PC-9 (cell line): ENCODE measurements around the gene SSC5D. TPM values are rescaled to one million over a fixed set of nuclear protein-coding genes. Genes with fewer than 3 reads are reported as not detected.

ENCODE experiments used
- BruUV-seq: library from RNA; stranded (reverse); fragments of 400-500 nt; replicated peaks from 2 replicates; lab custom pipeline; 2021; lab: Mats Ljungman, UMichigan
- CTCF ChIA-PET: fragments of 300-600 bp; sonication (Branson Sonifier 250); formaldehyde crosslinking; loops from one replicate; lab custom pipeline; 2022; ENCODE audit warnings: antibody characterized with exemption; lab: Charles Lee
- POLR2A ChIA-PET: fragments of 300-600 bp; sonication (Branson Sonifier 250); formaldehyde crosslinking; loops from one replicate; lab custom pipeline; 2022; ENCODE audit warnings: antibody characterized with exemption; ENCODE audit not compliant: unreplicated experiment; lab: Charles Lee
- DNase-seq, 2 experiments: peaks; one replicate each; pipeline versions ENCODE4 v3.0.0 to v3.0.0-alpha.2; 2015 to 2022; ENCODE audit warnings: mixed read lengths in 1 of 2
- H2AFZ ChIP-seq: fragments of 200-600 bp; sonication (generic); 2 replicates; pipeline ENCODE4 v1.8.1; 2017; ENCODE audit warnings: antibody characterized with exemption
- H3F3A ChIP-seq: fragments of 200-600 bp; sonication (generic); 2 replicates; pipeline ENCODE4 v1.8.1; 2017; ENCODE audit warnings: antibody characterized with exemption, mild to moderate bottlenecking, low read depth; ENCODE audit not compliant: insufficient read depth
- H3K27ac ChIP-seq: fragments of 200-600 bp; sonication (generic); 2 replicates; pipeline ENCODE4 v1.6.1; 2016; ENCODE audit warnings: mixed run types
- H3K27me3 ChIP-seq: fragments of 200-600 bp; sonication (generic); 2 replicates; pipeline ENCODE4 v1.6.1; 2016; ENCODE audit warnings: low read depth, mixed run types; ENCODE audit not compliant: insufficient read depth
- H3K36me3 ChIP-seq: fragments of 200-600 bp; sonication (generic); 2 replicates; pipeline ENCODE4 v1.6.1; 2016; ENCODE audit warnings: low read depth, mixed run types
- H3K4me1 ChIP-seq: fragments of 200-600 bp; sonication (generic); replicated peaks from 2 replicates; pipeline ENCODE4 v1.6.1; 2016; ENCODE audit warnings: mixed run types; ENCODE audit not compliant: insufficient read depth
- H3K4me2 ChIP-seq: fragments of 200-600 bp; sonication (generic); 2 replicates; pipeline ENCODE4 v1.6.1; 2017; ENCODE audit warnings: mixed run types
- H3K4me3 ChIP-seq: fragments of 200-600 bp; sonication (generic); 2 replicates; pipeline ENCODE4 v1.6.1; 2016; ENCODE audit warnings: mixed run types
- H3K79me2 ChIP-seq: fragments of 200-600 bp; sonication (generic); 2 replicates; pipeline ENCODE4 v1.6.1; 2017; ENCODE audit warnings: low read depth, mixed run types
- H3K9me2 ChIP-seq: fragments of 200-600 bp; sonication (generic); 2 replicates; pipeline ENCODE4 v1.8.1; 2017; ENCODE audit warnings: mild to moderate bottlenecking; ENCODE audit not compliant: insufficient read depth
- H3K9me3 ChIP-seq: fragments of 200-600 bp; sonication (generic); 2 replicates; pipeline ENCODE4 v1.8.1; 2016; ENCODE audit warnings: low read depth; ENCODE audit not compliant: insufficient read depth
- H4K20me1 ChIP-seq: fragments of 200-600 bp; sonication (generic); 2 replicates; pipeline ENCODE4 v1.8.1; 2017; ENCODE audit not compliant: insufficient read depth
- CTCF ChIP-seq: fragments of 200-600 bp; sonication (generic); conservative IDR thresholded peaks from 2 replicates; pipeline ENCODE4 v1.6.1; 2017; ENCODE audit warnings: mixed run types, antibody characterized with exemption, mild to moderate bottlenecking, moderate library complexity
- EZH2 ChIP-seq: fragments of 200-600 bp; sonication (generic); IDR thresholded peaks from 2 replicates; pipeline ENCODE4 v1.8.0; 2017; ENCODE audit warnings: antibody characterized with exemption, low read depth
- intact Hi-C: fragments of 100-400 bp; cut with micrococcal nuclease; formaldehyde crosslinking; loops from one replicate; pipeline ENCODE4 v1.10.0; 2022; ENCODE audit not compliant: unreplicated experiment
- total RNA-seq: library from RNA; stranded (reverse); gene quantifications from 2 replicates; pipeline ENCODE4 v1.2.3, GENCODE V29; 2021

The SSC5D gene
- total RNA-seq, 1 experiment from 2014 or later: 3.9 TPM

DNA sequence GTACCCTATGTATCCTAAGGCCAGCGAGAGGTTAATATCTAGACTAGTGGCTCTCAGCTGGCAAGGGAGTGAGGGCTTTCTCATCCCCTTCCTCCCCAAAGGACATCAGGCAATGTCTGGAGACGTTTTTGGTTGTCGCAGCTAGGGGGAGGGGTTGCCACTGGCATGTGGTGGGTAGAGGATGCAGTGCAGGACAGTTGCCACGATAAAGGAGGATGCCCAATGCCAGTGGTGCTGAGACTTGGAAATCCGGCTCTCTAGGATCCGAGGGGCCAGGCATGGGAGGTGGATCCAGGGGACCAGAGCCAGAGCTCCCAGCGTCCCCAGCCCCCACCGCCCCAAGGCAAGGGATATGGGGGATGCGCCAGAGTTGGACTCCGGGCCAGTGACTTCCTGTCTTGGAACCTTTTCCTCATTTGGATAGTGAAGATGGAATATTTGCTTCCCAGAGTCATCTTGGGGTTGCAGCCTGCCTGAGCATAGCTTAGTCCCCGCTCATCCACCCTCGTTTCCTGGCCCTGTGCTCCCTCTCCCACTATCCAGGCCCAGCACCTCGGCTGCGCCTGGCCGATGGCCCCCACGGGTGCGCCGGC lies 4.9 kb downstream of the SSC5D start:
- H3K27me3 ChIP-seq: peaks cover 3% of the 10 kb centered on the region; the same call in 1 of the 2 replicates
- H3F3A ChIP-seq: peaks cover 14% of the 10 kb centered on the region
- no peaks in the 10 kb centered on the region for H4K20me1 ChIP-seq
- H3K9me2 ChIP-seq: no peaks in the 10 kb centered on the region
- no peak overlapping the region for H3K4me2 ChIP-seq
- no peak overlapping the region for H2AFZ ChIP-seq
- intact Hi-C loops: no loop called here
- H3K79me2 ChIP-seq: no peaks in the 10 kb centered on the region
- no peak for TF ChIP-seq EZH2
- no peak for TF ChIP-seq CTCF
- DNase-seq: no peak
- ChIA-PET CTCF (no interaction called here), POLR2A (no interaction called here)
- no peaks in the 10 kb centered on the region for H3K9me3 ChIP-seq
- no TSS peak for BruUV-seq
- no peak overlapping the region for H3K27ac ChIP-seq
- H3K4me1 ChIP-seq: peaks cover 13% of the 10 kb centered on the region
- H3K4me3 ChIP-seq: no peak overlapping the region
- H3K36me3 ChIP-seq: no peaks in the 10 kb centered on the region

DNA sequence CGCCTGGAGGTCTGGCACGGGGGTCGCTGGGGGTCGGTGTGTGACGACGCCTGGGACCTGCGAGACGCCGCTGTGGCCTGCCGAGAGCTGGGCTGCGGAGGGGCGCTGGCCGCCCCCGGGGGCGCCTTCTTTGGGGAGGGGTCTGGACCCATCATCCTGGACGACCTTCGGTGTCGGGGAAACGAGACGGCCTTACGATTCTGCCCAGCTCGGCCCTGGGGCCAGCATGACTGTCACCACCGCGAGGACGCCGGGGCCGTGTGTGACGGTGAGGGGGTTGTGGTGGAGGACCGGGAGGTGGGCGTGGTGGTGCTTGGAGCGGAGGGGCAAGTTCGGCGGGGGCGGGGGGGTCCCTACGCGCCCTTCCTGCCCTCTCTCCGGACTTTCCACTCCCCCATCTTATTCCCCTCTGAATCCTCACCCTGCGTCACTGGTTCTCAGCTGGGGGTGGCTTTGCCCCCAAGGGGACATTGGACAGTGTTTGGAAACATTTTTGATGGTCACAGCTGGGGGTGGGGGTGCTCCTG lies 5.5 kb downstream of the SSC5D start:
- H2AFZ ChIP-seq: no peak overlapping the region
- H3K36me3 ChIP-seq: no peaks in the 10 kb centered on the region
- no peak for DNase-seq
- H3K4me2 ChIP-seq: no peak overlapping the region
- ChIA-PET POLR2A (no interaction called here), CTCF (no interaction called here)
- H3K27me3 ChIP-seq: peaks cover 9% of the 10 kb centered on the region; the same call in 1 of the 2 replicates
- no peak overlapping the region for H3K4me3 ChIP-seq
- H3K9me2 ChIP-seq: no peaks in the 10 kb centered on the region
- intact Hi-C loops: no loop called here
- peaks cover 13% of the 10 kb centered on the region for H3K4me1 ChIP-seq
- no peaks in the 10 kb centered on the region for H4K20me1 ChIP-seq
- H3K79me2 ChIP-seq: no peaks in the 10 kb centered on the region
- H3K9me3 ChIP-seq: no peaks in the 10 kb centered on the region
- no peak overlapping the region for H3K27ac ChIP-seq
- no TSS peak for BruUV-seq
- TF ChIP-seq EZH2 (no peak), CTCF (no peak)
- peaks cover 14% of the 10 kb centered on the region for H3F3A ChIP-seq

DNA sequence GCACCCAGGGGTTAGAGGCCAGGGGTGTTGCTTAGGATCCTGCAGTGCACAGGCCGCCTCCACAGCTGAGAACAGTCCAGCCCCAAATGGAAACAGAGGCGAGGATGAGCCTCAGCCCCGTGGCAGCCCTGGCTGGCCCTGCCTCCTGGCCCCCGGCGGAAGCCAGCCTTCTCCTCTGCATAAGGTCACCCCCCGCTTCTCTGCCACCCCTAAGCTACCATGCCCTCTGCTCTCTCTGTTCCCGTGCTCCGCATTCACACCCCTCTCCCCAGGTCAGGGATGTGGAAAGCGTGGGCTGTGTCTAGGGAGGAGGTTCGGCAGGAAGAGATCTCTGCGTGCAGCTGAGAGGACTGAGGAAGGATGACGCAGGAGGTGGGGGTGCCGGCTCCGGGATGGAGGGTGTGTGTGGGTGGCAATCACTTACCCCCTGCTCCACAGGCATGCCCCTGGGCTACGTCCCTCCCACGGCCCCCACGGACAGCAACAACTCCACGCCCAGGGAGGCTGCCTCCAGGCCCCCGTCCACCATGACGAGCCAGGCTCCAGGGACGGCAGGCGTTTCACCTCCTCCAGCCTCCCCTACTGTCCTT lies 6.0 kb downstream of the SSC5D start:
- no peaks in the 10 kb centered on the region for H3K9me2 ChIP-seq
- no peak overlapping the region for H3K4me2 ChIP-seq
- ChIA-PET POLR2A (no interaction called here), CTCF (interaction anchor here (0.7 kb wide), 1 partner anchor 1763 kb away, joined by 12 read pairs; no protein-coding TSS in a partner anchor)
- TF ChIP-seq CTCF (no peak), EZH2 (no peak)
- DNase-seq: no peak
- H3K27me3 ChIP-seq: peaks cover 15% of the 10 kb centered on the region
- H2AFZ ChIP-seq: no peak overlapping the region
- H3K27ac ChIP-seq: no peak overlapping the region
- no peaks in the 10 kb centered on the region for H4K20me1 ChIP-seq
- no TSS peak for BruUV-seq
- H3K4me1 ChIP-seq: peaks cover 13% of the 10 kb centered on the region
- intact Hi-C loops: no loop called here
- no peaks in the 10 kb centered on the region for H3K79me2 ChIP-seq
- peaks cover 14% of the 10 kb centered on the region for H3F3A ChIP-seq
- H3K9me3 ChIP-seq: no peaks in the 10 kb centered on the region
- H3K4me3 ChIP-seq: no peak overlapping the region
- no peaks in the 10 kb centered on the region for H3K36me3 ChIP-seq
